Gastrocnemius medialis (tissue), 4 donors: ENCODE data around the gene GTF2E1. TPM values are rescaled to one million over a fixed set of nuclear protein-coding genes. Genes with fewer than 3 reads are reported as not detected.

Experiments
- ATAC-seq, 2 donors: fragments of 150-250 bp; one replicate each; pipeline ENCODE4 v1.9.1; 2016
- DNase-seq, 2 donors: peaks; one replicate each; pipeline ENCODE4 v3.0.0-alpha.2; 2019
- H3K27ac ChIP-seq, 4 donors: fragments of 200-600 bp; sonication (generic); 1 replicate in 1 of 4; 2 replicates in 3 of 4; pipeline ENCODE4 v1.5.1; 2016 to 2018; ENCODE audit warnings: mild to moderate bottlenecking in 2 of 4, moderate library complexity in 1 of 4
- H3K27me3 ChIP-seq, 3 donors: fragments of 200-600 bp; sonication (generic) in 2 of 3; 1 replicate in 1 of 3; 2 replicates in 2 of 3; pipeline versions ENCODE4 v1.5.1 to v1.6.0; 2016 to 2019; ENCODE audit warnings: mild to moderate bottlenecking in 1 of 3, moderate library complexity in 1 of 3
- H3K36me3 ChIP-seq, 2 donors: fragments of 200-600 bp; sonication (generic) in 1 of 2; one replicate each; pipeline ENCODE4 v1.5.1; 2017 to 2018
- H3K4me1 ChIP-seq, 2 donors: fragments of 200-600 bp; sonication (generic) in 1 of 2; one replicate each; pipeline ENCODE4 v1.5.1; 2016 to 2017; ENCODE audit warnings: mild to moderate bottlenecking in 2 of 2
- H3K4me3 ChIP-seq, 4 donors: fragments of 200-600 bp; sonication (generic) in 3 of 4; 1 replicate in 1 of 4; 2 replicates in 3 of 4; pipeline ENCODE4 v1.5.1; 2016 to 2019; ENCODE audit warnings: mild to moderate bottlenecking in 2 of 4
- H3K9me3 ChIP-seq, 3 donors: fragments of 200-600 bp; sonication (generic) in 2 of 3; 1 replicate in 1 of 3; 2 replicates in 2 of 3; pipeline ENCODE4 v1.5.1; 2016 to 2019
- CTCF ChIP-seq, 5 experiments: fragments of 450-650 bp in 3 of 5; fragments of 200-600 bp in 2 of 5; sonication (generic) in 2 of 5; IDR thresholded peaks in 4 of 5; conservative IDR thresholded peaks in 1 of 5; 1 replicate in 4 of 5; 2 replicates in 1 of 5; pipeline ENCODE4 v1.5.1; 2016 to 2019; ENCODE audit warnings: antibody characterized with exemption in 5 of 5, mild to moderate bottlenecking in 3 of 5, moderate library complexity in 3 of 5
- POLR2A ChIP-seq, 2 donors: fragments of 450-650 bp; IDR thresholded peaks; one replicate each; pipeline ENCODE4 v1.6.1; 2017; ENCODE audit warnings: antibody characterized with exemption in 2 of 2, mild to moderate bottlenecking in 2 of 2, moderate library complexity in 2 of 2
- in situ Hi-C, 4 donors: fragments of 200-750 bp; cut with MboI; loops; one replicate each; pipeline versions ENCODE4 v1.15.0 to v1.8.0; 2017; ENCODE audit warnings: low sequenced_read_pairs in 4 of 4
- intact Hi-C: fragments of 100-400 bp; cut with DNase I; formaldehyde crosslinking; loops from one replicate; pipeline ENCODE4 v1.15.1; 2023; ENCODE audit warnings: low total_unique reads
- total RNA-seq, 4 donors: library from RNA; depleted of rRNA; stranded (reverse); fragments of >200 nt; gene quantifications; one replicate each; pipeline versions ENCODE4 v1.1.0 to v1.2.3, GENCODE V29; 2016

The GTF2E1 gene
- total RNA-seq = 10 to 100 TPM in 3 of 4 donors, 1 to 10 TPM in 1; 7.3 to 23.8 (median 19.3) TPM

GRCh38 chr3:120742198-120742848, at the start of gene GTF2E1, which contains the start of gene RABL3:
TSS of gene GTF2E1 (plus strand) at chr3:120742744. CDS start at chr3:120750553, 7,809 bp downstream.
TSS of gene RABL3 (minus strand) at chr3:120742516. CDS start at chr3:120742507, 9 bp downstream.
- peak; percentile 98 to 99 for DNase-seq
- Histone ChIP-seq H3K4me1 (peaks cover 13 to 17% of the 10 kb centered on the region in 2 donors), H3K27me3 (no peaks in the 10 kb centered on the region), H3K4me3 (peak within 1 kb of the TSS; percentile 67 to 96 (median 88)), H3K9me3 (peaks cover 0 to 6% (median 0%) of the 10 kb centered on the region in 3 donors), H3K36me3 (peaks cover 0 to 16% of the 10 kb centered on the region in 2 donors), H3K27ac (peak within 1 kb of the TSS; percentile 90 to 98 (median 95))
- TF ChIP-seq POLR2A (IDR thresholded peaks at IDR 0.05) (peak; percentile 61 to 66), CTCF (IDR thresholded peaks at IDR 0.05 in 4 of 5, conservative IDR thresholded peaks at IDR 0.05 in 1 of 5) (no peak)
- peak; percentile 99 to 100 for ATAC-seq
- intact Hi-C loops = loop anchor here (1.0 to 10.0 kb wide), 4 partner anchors 145 to 1278 kb away; partner anchors contain the start of genes EAF2, IQCB1, LRRC58 and NDUFB4
- in situ Hi-C loops = loop anchor here in 3 of 4 donors (5.0 to 10.0 kb wide), 2 partner anchors 145 to 148 kb away; partner anchors contain the start of gene NDUFB4 (in 3 of the 3)

GRCh38 chr3:120693439-120694171, 48.9 kb upstream of the GTF2E1 start:
- Histone ChIP-seq H3K4me1 (peaks cover 0 to 6% of the 10 kb centered on the region in 2 donors), H3K4me3 (no peak overlapping the region), H3K27me3 (no peaks in the 10 kb centered on the region), H3K9me3 (no peaks in the 10 kb centered on the region), H3K27ac (no peak overlapping the region), H3K36me3 (peaks cover 0 to 16% of the 10 kb centered on the region in 2 donors)
- no peak for TF ChIP-seq CTCF (IDR thresholded peaks at IDR 0.05 in 4 of 5, conservative IDR thresholded peaks at IDR 0.05 in 1 of 5)
- no peak for TF ChIP-seq POLR2A (IDR thresholded peaks at IDR 0.05)
- intact Hi-C loops = no loop called here
- in situ Hi-C loops = no loop called here
- ATAC-seq (no peak), DNase-seq (no peak)

GRCh38 chr3:120699333-120699732, 43.2 kb upstream of the GTF2E1 start:
- DNase-seq (no peak), ATAC-seq (no peak)
- no peaks in the 10 kb centered on the region for H3K4me1 ChIP-seq
- no peak for TF ChIP-seq CTCF (IDR thresholded peaks at IDR 0.05 in 4 of 5, conservative IDR thresholded peaks at IDR 0.05 in 1 of 5)
- no peak for TF ChIP-seq POLR2A (IDR thresholded peaks at IDR 0.05)
- H3K9me3 ChIP-seq = no peaks in the 10 kb centered on the region
- in situ Hi-C loops = no loop called here
- H3K27me3 ChIP-seq = no peaks in the 10 kb centered on the region
- no peak overlapping the region for H3K4me3 ChIP-seq
- no peak overlapping the region for H3K27ac ChIP-seq
- peaks cover 0 to 12% of the 10 kb centered on the region in 2 donors for H3K36me3 ChIP-seq
- intact Hi-C loops = no loop called here

GRCh38 chr3:120705884-120706582, 36.5 kb upstream of the GTF2E1 start:
- no peak for ATAC-seq
- no peak overlapping the region for H3K27ac ChIP-seq
- H3K27me3 ChIP-seq = no peaks in the 10 kb centered on the region
- H3K4me3 ChIP-seq = no peak overlapping the region
- H3K9me3 ChIP-seq = no peaks in the 10 kb centered on the region
- no peaks in the 10 kb centered on the region for H3K4me1 ChIP-seq
- peaks cover 0 to 19% of the 10 kb centered on the region in 2 donors for H3K36me3 ChIP-seq
- no peak for DNase-seq
- intact Hi-C loops (no loop called here), in situ Hi-C loops (no loop called here)
- no peak for TF ChIP-seq POLR2A (IDR thresholded peaks at IDR 0.05)
- TF ChIP-seq CTCF (IDR thresholded peaks at IDR 0.05 in 4 of 5, conservative IDR thresholded peaks at IDR 0.05 in 1 of 5) = no peak
